ENCODE data around the gene KLHL29.

DNA sequence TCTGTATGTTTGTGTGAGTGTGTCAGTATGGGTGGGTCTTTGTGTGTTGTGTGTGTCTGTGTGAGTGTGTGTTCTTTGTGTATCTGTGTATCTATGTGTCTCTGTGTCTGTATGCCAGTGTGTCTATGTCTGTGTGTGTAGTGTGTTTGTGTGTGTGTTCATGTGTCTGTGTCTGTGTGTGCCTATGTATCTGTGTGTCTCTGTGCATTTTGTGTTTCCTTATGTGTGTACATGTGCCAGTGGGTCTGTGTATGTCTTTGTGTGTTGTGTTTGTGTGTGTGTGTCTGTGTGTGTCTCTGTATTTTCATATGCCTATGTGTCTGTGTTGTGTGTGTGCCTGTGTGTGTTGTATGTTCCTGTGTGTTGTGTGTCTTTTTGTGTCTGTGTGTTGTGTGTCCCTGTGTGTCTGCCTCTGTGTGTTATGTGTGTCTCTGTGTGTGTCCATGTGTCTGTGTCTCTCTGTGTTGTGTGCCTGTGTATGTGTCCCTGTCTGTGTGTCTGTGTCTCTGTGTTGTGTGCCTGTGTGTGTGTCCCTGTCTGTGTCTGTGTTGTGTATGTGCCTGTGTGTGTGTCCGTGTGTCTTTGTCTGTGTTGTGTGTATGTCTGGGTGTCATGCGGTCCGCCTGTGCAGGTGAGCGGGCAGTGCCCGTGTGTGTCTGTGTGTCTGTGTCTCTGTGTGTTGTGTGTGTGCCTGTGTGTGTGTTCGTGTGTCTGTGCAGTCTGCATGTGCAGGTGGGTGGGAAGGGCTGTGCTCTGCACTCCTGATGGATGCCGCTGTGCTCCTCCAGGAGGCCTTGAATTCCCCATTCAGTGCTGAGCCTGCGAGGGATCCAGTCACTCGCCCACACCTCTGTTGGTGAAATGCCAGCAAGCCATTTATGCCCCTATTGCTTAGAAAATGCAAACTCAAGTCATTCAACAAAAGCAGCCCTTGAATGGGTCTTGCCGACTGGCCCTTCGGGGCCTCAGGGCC is 37.4 kb downstream of the KLHL29 start:
- TF ChIP-seq, protein P1, sequence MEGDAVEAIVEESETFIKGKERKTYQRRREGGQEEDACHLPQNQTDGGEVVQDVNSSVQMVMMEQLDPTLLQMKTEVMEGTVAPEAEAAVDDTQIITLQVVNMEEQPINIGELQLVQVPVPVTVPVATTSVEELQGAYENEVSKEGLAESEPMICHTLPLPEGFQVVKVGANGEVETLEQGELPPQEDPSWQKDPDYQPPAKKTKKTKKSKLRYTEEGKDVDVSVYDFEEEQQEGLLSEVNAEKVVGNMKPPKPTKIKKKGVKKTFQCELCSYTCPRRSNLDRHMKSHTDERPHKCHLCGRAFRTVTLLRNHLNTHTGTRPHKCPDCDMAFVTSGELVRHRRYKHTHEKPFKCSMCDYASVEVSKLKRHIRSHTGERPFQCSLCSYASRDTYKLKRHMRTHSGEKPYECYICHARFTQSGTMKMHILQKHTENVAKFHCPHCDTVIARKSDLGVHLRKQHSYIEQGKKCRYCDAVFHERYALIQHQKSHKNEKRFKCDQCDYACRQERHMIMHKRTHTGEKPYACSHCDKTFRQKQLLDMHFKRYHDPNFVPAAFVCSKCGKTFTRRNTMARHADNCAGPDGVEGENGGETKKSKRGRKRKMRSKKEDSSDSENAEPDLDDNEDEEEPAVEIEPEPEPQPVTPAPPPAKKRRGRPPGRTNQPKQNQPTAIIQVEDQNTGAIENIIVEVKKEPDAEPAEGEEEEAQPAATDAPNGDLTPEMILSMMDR (conservative IDR thresholded peaks at IDR 0.05; ENCODE audit: low read length): no peak
- TF ChIP-seq EZH2phosphoT487 (IDR thresholded peaks at IDR 0.05; ENCODE audit: borderline replicate concordance): no peak

Data from Loucy (cell line).